Fibroblast of mammary gland (primary cell): ENCODE results near the gene AVPI1.

Source experiments
- DNase-seq: peaks from one replicate; pipeline ENCODE4 v3.0.0-alpha.2; 2010; ENCODE audit warnings: low read depth
- H3K4me3 ChIP-seq: 2 replicates; pipeline ENCODE4 v1.5.1; 2011; ENCODE audit warnings: low read depth, mild to moderate bottlenecking, low read length, moderate library complexity; ENCODE audit not compliant: control insufficient read depth
- CTCF ChIP-seq: conservative IDR thresholded peaks from 2 replicates; pipeline ENCODE4 v1.5.1; 2011; ENCODE audit warnings: low read depth, low read length, inconsistent platforms; ENCODE audit not compliant: control insufficient read depth, insufficient read depth

AVPI1 gene

GRCh38 chr10:97718659-97719142 lies 31.7 kb upstream of the AVPI1 start:
- H3K4me3 ChIP-seq, result no peak overlapping the region
- TF ChIP-seq CTCF, result no peak
- DNase-seq, result peak; percentile 56

DNA sequence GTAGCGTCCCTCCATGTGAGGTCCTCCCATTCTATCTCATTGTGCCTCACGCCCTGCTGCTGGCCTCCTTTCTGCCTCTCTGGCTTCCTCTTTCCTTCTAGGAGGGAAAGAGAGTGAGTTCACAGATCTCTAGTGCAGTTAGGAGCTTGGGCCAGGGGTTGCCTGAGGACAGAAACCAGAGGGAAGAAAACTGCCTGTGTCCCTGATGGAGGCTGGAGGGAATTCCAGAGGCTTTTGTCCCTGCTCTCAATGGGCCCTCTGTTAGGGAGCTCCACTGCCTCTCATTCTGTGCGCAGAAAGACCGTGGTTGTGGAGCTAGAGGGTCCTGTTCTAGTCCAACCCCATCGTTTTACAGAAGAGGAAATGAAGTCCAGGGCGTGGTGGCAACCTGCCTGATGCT lies 31.1 kb upstream of the AVPI1 start:
- no peak for TF ChIP-seq CTCF
- H3K4me3 ChIP-seq, result no peak overlapping the region
- no peak for DNase-seq

GRCh38 chr10:97717627-97718026 lies 30.6 kb upstream of the AVPI1 start:
- no peak for DNase-seq
- no peak for TF ChIP-seq CTCF
- H3K4me3 ChIP-seq, result no peak overlapping the region

DNA sequence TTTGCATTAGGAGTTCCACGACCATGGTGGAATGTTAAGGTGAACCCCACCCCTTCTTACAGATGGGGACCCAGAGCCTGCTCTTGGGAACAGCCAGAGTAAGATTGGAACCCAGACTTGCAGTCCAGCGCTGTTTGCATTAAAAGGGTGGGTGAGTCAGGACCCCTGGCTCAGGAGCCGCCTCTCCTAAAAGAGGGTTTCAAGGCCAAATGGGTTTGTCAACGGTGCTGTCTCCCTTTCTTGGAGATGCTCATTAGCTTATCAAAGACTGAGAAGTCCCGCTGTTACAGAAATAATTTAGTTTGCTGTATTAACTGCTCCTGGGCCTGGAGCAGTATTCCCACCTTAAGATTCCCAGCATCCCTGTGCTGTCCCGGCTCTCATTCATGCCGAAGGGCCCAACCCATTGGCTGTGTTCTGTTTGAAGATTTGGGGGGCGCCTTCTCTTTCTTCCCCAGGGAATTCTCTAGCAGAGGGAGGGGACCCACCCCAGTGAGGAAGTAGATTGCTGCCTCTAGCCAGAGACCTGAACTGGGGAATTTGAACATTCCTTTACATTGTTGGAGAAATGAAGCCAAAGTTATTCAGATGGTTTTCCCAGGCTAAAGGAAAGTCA lies 28.3 kb upstream of the AVPI1 start:
- DNase-seq, result peak; percentile 23
- H3K4me3 ChIP-seq, result peak overlapping the region; percentile 72
- TF ChIP-seq CTCF, result no peak

GRCh38 chr10:97714401-97715258 lies 27.6 kb upstream of the AVPI1 start:
- DNase-seq, result peak; percentile 73
- H3K4me3 ChIP-seq, result peak overlapping the region; percentile 72
- no peak for TF ChIP-seq CTCF

DNA sequence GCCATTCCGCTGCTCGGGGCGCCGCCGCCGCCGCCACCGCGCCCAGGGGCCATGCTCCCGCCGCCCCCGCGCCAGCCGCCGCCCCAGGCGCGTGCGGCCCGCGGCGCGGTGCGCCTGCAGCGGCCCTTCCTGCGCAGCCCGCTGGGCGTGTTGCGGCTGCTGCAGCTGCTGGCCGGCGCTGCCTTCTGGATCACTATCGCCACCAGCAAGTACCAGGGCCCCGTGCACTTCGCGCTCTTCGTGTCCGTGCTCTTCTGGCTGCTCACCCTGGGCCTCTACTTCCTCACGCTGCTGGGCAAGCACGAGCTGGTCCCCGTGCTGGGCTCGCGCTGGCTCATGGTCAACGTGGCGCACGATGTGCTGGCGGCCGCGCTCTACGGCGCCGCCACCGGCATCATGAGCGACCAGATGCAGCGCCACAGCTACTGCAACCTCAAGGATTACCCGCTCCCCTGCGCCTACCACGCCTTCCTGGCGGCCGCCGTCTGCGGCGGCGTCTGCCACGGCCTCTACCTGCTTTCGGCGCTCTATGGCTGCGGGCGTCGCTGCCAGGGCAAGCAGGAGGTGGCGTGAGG lies 26.9 kb upstream of the AVPI1 start:
- TF ChIP-seq CTCF, result no peak
- peak; percentile 75 for DNase-seq
- H3K4me3 ChIP-seq, result peak overlapping the region; percentile 72
